ENCODE results near the gene CNTNAP5.

CNTNAP5 gene

GRCh38 chr2:124478761-124479160, 453.7 kb downstream of the CNTNAP5 start:
- DNase-seq (ENCODE audit: low spot score) = no peak

- DNase-seq (ENCODE audit: low spot score) = no peak
These were observed 455.9 kb downstream of the CNTNAP5 start for GRCh38 chr2:124480958-124481357.

- no peak for DNase-seq (ENCODE audit: low spot score)
These were observed 457.0 kb downstream of the CNTNAP5 start for GRCh38 chr2:124482044-124482443.

- DNase-seq (ENCODE audit: low spot score) = no peak
These were observed 457.5 kb downstream of the CNTNAP5 start for GRCh38 chr2:124482551-124482950.

- no peak for DNase-seq (ENCODE audit: low spot score)
These were observed 460.6 kb downstream of the CNTNAP5 start for GRCh38 chr2:124485659-124486058.

- DNase-seq (ENCODE audit: low spot score) = no peak
These were observed 464.6 kb downstream of the CNTNAP5 start for GRCh38 chr2:124489686-124490085.

- DNase-seq (ENCODE audit: low spot score) = no peak
These were observed 476.6 kb downstream of the CNTNAP5 start for GRCh38 chr2:124501575-124502152.

- DNase-seq (ENCODE audit: low spot score) = no peak
These were observed 489.1 kb downstream of the CNTNAP5 start for GRCh38 chr2:124514236-124514635.

GRCh38 chr2:124520953-124521352, 495.9 kb downstream of the CNTNAP5 start:
- no peak for DNase-seq (ENCODE audit: low spot score)

- no peak for DNase-seq (ENCODE audit: low spot score)
These were observed 498.0 kb downstream of the CNTNAP5 start for GRCh38 chr2:124523096-124523495.

- no peak for DNase-seq (ENCODE audit: low spot score)
These were observed 499.2 kb downstream of the CNTNAP5 start for GRCh38 chr2:124524155-124524915.

GRCh38 chr2:124526221-124526620, 501.1 kb downstream of the CNTNAP5 start:
- no peak for DNase-seq (ENCODE audit: low spot score)

- no peak for DNase-seq (ENCODE audit: low spot score)
These were observed 505.1 kb downstream of the CNTNAP5 start for GRCh38 chr2:124530203-124530602.

- DNase-seq (ENCODE audit: low spot score) = no peak
These were observed 508.3 kb downstream of the CNTNAP5 start for GRCh38 chr2:124533226-124533954.

GRCh38 chr2:124534028-124534427, 508.9 kb downstream of the CNTNAP5 start:
- no peak for DNase-seq (ENCODE audit: low spot score)

- no peak for DNase-seq (ENCODE audit: low spot score)
These were observed 510.7 kb downstream of the CNTNAP5 start for GRCh38 chr2:124535816-124536215.

- DNase-seq (ENCODE audit: low spot score) = no peak
These were observed 511.5 kb downstream of the CNTNAP5 start for GRCh38 chr2:124536591-124536990.

- no peak for DNase-seq (ENCODE audit: low spot score)
These were observed 513.5 kb downstream of the CNTNAP5 start for GRCh38 chr2:124538549-124538948.

- DNase-seq (ENCODE audit: low spot score) = no peak
These were observed 515.7 kb downstream of the CNTNAP5 start for GRCh38 chr2:124540805-124541204.

GRCh38 chr2:124542932-124543640, 518.0 kb downstream of the CNTNAP5 start:
- no peak for DNase-seq (ENCODE audit: low spot score)

GRCh38 chr2:124547700-124548099, 522.6 kb downstream of the CNTNAP5 start:
- no peak for DNase-seq (ENCODE audit: low spot score)

- no peak for DNase-seq (ENCODE audit: low spot score)
These were observed 533.3 kb downstream of the CNTNAP5 start for GRCh38 chr2:124558277-124558905.

Measured in activated CD4-positive, alpha-beta T cell treated with anti-CD3 and anti-CD28 coated beads, Interleukin-2, Interleukin-4, amounts not matched to agents 100 ng/mL and 50 ng/mL, durations not matched to agents 16 hours and 8 hours (primary cell).